Measurements from ENCODE around the gene TAS1R3.

TAS1R3 gene

GRCh38 chr1:1337793-1338147 is 6.7 kb downstream of the TAS1R3 start:
- TF ChIP-seq CTCF (IDR thresholded peaks at IDR 0.05; ENCODE audit: low read depth, low read length, missing control alignments), result no peak
- H3K4me3 ChIP-seq (ENCODE audit: low read depth, low read length), result no peak overlapping the region
- DNase-seq (ENCODE audit: low read depth), result no peak
- in situ Hi-C loops (cut with HindIII; ENCODE audit: low sequenced_read_pairs), result no loop called here

DNA sequence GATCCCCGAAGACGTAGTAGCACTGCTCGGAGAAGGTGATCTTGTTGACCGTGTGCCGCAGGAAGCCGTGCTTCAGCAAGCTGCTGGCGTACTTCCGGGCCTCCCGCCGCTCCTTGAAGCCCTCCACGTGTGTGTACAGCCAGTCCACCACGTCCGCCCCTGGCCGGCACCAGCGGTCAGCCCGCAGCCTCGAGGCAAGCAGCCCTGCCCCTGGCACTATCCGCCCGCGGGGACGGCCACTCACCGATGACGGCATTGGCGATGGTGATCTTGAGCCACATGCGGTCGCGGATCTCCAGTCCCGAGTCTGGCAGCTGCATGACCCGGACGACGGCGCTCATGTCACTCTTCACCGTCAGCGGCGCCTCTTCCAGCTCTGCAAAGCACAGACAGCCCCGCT is 7.2 kb downstream of the TAS1R3 start:
- in situ Hi-C loops (cut with HindIII; ENCODE audit: low sequenced_read_pairs), result no loop called here

DNA sequence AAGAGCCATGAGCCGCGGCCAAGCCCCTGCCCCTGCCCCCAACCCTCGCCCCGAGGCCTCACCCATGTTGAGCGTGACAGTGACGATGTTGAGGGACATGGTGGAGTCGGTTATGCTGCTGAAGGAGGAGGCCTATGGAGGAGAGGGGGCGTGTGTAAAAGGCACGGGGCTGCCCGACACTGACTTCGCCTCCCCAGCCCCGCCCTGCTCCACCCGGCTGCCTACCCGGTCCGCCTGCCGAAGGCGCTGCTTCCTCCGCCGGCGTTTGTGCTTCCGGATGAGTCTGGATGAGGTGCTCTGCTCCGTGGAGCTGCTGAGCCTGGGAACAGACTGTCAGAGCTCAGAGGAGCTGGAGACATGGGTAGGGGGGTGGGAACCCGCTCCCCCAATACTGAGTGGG is 9.1 kb downstream of the TAS1R3 start:
- in situ Hi-C loops (cut with HindIII; ENCODE audit: low sequenced_read_pairs), result no loop called here
- no peak for DNase-seq (ENCODE audit: low read depth)
- no peak for TF ChIP-seq CTCF (IDR thresholded peaks at IDR 0.05; ENCODE audit: low read depth, low read length, missing control alignments)
- no peak overlapping the region for H3K4me3 ChIP-seq (ENCODE audit: low read depth, low read length)

More for the DNA sequence above, 7.2 kb downstream of the TAS1R3 start:
- no peak overlapping the region for H3K4me3 ChIP-seq (ENCODE audit: low read depth, low read length)
- no peak for TF ChIP-seq CTCF (IDR thresholded peaks at IDR 0.05; ENCODE audit: low read depth, low read length, missing control alignments)
- no peak for DNase-seq (ENCODE audit: low read depth)

DNA sequence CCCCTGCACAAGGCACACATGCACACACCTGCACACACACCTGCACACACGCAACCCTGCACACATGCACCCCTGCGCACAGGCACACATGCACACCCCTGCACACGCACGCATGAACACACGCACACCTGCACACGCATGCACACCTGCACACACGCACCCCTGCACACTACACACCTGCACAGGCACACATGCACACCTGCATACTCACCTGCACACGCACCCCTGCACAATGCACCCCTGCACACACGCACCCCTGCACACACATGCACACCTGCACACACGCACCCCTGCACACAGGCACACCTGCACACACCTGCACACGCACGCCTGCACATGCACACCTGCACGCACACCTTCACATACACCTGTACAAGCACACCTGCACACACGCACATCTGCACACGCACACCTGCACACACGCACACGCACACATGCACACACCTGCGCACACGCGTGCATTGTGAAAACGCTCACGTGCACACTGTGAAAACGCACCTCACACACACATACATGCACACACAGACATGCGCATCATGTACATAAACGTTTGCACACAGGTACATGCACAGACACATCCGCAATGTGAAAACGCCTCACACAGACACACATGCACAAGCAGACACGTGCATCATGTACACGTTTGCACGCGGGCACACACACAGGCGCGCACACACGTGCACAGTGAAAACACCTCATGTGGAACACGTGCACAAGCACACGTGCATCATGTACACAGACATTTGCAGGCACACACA is 9.9 kb downstream of the TAS1R3 start:
- in situ Hi-C loops (cut with HindIII; ENCODE audit: low sequenced_read_pairs), result no loop called here
- no peak for TF ChIP-seq CTCF (IDR thresholded peaks at IDR 0.05; ENCODE audit: low read depth, low read length, missing control alignments)
- H3K4me3 ChIP-seq (ENCODE audit: low read depth, low read length), result no peak overlapping the region
- no peak for DNase-seq (ENCODE audit: low read depth)

- TF ChIP-seq CTCF (IDR thresholded peaks at IDR 0.05; ENCODE audit: low read depth, low read length, missing control alignments), result no peak
- H3K4me3 ChIP-seq (ENCODE audit: low read depth, low read length), result no peak overlapping the region
- no peak for DNase-seq (ENCODE audit: low read depth)
- in situ Hi-C loops (cut with HindIII; ENCODE audit: low sequenced_read_pairs), result no loop called here
These were observed 10.5 kb downstream of the TAS1R3 start for GRCh38 chr1:1341549-1342021.

- H3K4me3 ChIP-seq (ENCODE audit: low read depth, low read length), result no peak overlapping the region
- no peak for DNase-seq (ENCODE audit: low read depth)
- no peak for TF ChIP-seq CTCF (IDR thresholded peaks at IDR 0.05; ENCODE audit: low read depth, low read length, missing control alignments)
- in situ Hi-C loops (cut with HindIII; ENCODE audit: low sequenced_read_pairs), result no loop called here
These were observed 11.0 kb downstream of the TAS1R3 start for GRCh38 chr1:1342061-1342562.
